Kidney (tissue), 14 donors: ENCODE results near the gene TMCO4. TPM values are rescaled to one million over a fixed set of nuclear protein-coding genes. Genes with fewer than 3 reads are reported as not detected.

ENCODE experiments used
- DNase-seq, 5 donors: peaks; one replicate each; pipeline ENCODE4 v3.0.0-alpha.2; 2013 to 2020
- FAIRE-seq: peaks from 2 replicates; lab custom pipeline; 2012; peaks lifted over from hg19 to GRCh38; lab: Jason Lieb, UNC
- H3K27ac ChIP-seq, 2 donors: one replicate each; pipeline ENCODE4 v1.7.0; 2013; ENCODE audit warnings: low read depth in 2 of 2, low read length in 2 of 2, inconsistent platforms in 1 of 2
- H3K27me3 ChIP-seq: one replicate; pipeline ENCODE4 v1.7.1; 2013; ENCODE audit warnings: low read length, inconsistent platforms; ENCODE audit not compliant: control insufficient read depth, insufficient read depth
- H3K36me3 ChIP-seq, 3 donors: one replicate each; pipeline versions ENCODE4 v1.7.0 to v1.7.1; 2013; ENCODE audit warnings: low read length in 3 of 3, control low read depth in 1 of 3, inconsistent platforms in 1 of 3; ENCODE audit not compliant: insufficient read depth in 3 of 3, control insufficient read depth in 2 of 3
- H3K4me1 ChIP-seq, 3 donors: one replicate each; pipeline versions ENCODE4 v1.7.0 to v1.7.1; 2013; ENCODE audit warnings: low read length in 3 of 3, inconsistent platforms in 1 of 3, low read depth in 1 of 3; ENCODE audit not compliant: control insufficient read depth in 2 of 3, insufficient read depth in 2 of 3
- H3K4me3 ChIP-seq, 3 donors: one replicate each; pipeline versions ENCODE4 v1.7.0 to v1.8.1; 2013; ENCODE audit warnings: low read length in 3 of 3, control low read depth in 1 of 3, inconsistent platforms in 1 of 3
- H3K9ac ChIP-seq, 3 donors: one replicate each; pipeline versions ENCODE4 v1.7.0 to v1.7.1; 2013; ENCODE audit warnings: low read length in 3 of 3, control low read depth in 1 of 3, inconsistent platforms in 1 of 3
- H3K9me3 ChIP-seq, 3 donors: one replicate each; pipeline versions ENCODE4 v1.7.0 to v1.7.1; 2013; ENCODE audit warnings: low read length in 3 of 3, control low read depth in 1 of 3, inconsistent platforms in 1 of 3; ENCODE audit not compliant: control insufficient read depth in 2 of 3, insufficient read depth in 1 of 3
- CTCF ChIP-seq: IDR thresholded peaks from 3 replicates; pipeline ENCODE4 v1.5.1; 2012; ENCODE audit warnings: mild to moderate bottlenecking, moderate library complexity, borderline replicate concordance; ENCODE audit not compliant: insufficient read depth; ENCODE audit errors: extremely low read depth
- intact Hi-C: fragments of 100-400 bp; cut with DNase I; formaldehyde crosslinking; loops from one replicate; pipeline ENCODE4 v1.11.1; 2022
- polyA plus RNA-seq: library from polyadenylated mRNA; stranded (reverse); fragments of 350-450 nt; fragmentation: Illumina TruSeq; extraction: RNeasy Lipid Tissue Mini Kit (QIAGEN cat#74804); gene quantifications from one replicate; pipeline ENCODE4 v1.2.3, GENCODE V29; 2014; ENCODE audit warnings: low read depth, low replicate concordance; ENCODE audit not compliant: insufficient read depth
- total RNA-seq: library from RNA; stranded (reverse); fragmentation: NEBNext Ultra II Directional; extraction: Animal tissue kit (Norgen Biotek cat#: 25700); gene quantifications from one replicate; pipeline ENCODE4 v1.2.1, GENCODE V29; 2021
- donor health status: control.
- donor health status: control.
- donor health status: control.
- donor health status: control.
- donor health status: control.
- donor health status: DM: yes; HTN: yes; CAD: no.
- donor health status: Normal renal cell carcinoma (clear cell type).

The TMCO4 gene
- total and polyA plus RNA-seq, 2 donors from 2014 or later = 35.0 to 36.5 TPM

GRCh38 chr1:19808351-19808750 is 8.6 kb upstream of the TMCO4 start:
- DNase-seq = no peak
- H3K4me1 ChIP-seq = peaks cover 0 to 3% (median 2%) of the 10 kb centered on the region in 3 donors
- no peak for TF ChIP-seq CTCF
- peaks cover 0 to 5% (median 0%) of the 10 kb centered on the region in 3 donors for H3K36me3 ChIP-seq
- H3K9me3 ChIP-seq = no peaks in the 10 kb centered on the region
- intact Hi-C loops = no loop called here
- no peak overlapping the region for H3K9ac ChIP-seq
- no peaks in the 10 kb centered on the region for H3K27me3 ChIP-seq
- H3K4me3 ChIP-seq = no peak overlapping the region
- no peak overlapping the region for H3K27ac ChIP-seq
- FAIRE-seq = no peak

GRCh38 chr1:19804831-19805251 is 5.1 kb upstream of the TMCO4 start:
- no peak overlapping the region for H3K9ac ChIP-seq
- H3K4me3 ChIP-seq = no peak overlapping the region
- H3K9me3 ChIP-seq = no peaks in the 10 kb centered on the region
- intact Hi-C loops = no loop called here
- H3K4me1 ChIP-seq = peaks cover 0 to 3% (median 2%) of the 10 kb centered on the region in 3 donors
- no peak for TF ChIP-seq CTCF
- no peak for FAIRE-seq
- no peaks in the 10 kb centered on the region for H3K36me3 ChIP-seq
- H3K27ac ChIP-seq = no peak overlapping the region
- DNase-seq = peak in 2 of 5 donors; percentile 21 to 34
- H3K27me3 ChIP-seq = no peaks in the 10 kb centered on the region

GRCh38 chr1:19802269-19802668 is 2.6 kb upstream of the TMCO4 start:
- DNase-seq (peak in 3 of 5 donors; percentile 32 to 55 (median 45)), FAIRE-seq (no peak)
- no peaks in the 10 kb centered on the region for H3K27me3 ChIP-seq
- H3K27ac ChIP-seq = no peak overlapping the region
- intact Hi-C loops = no loop called here
- no peak for TF ChIP-seq CTCF
- peaks cover 0 to 8% (median 3%) of the 10 kb centered on the region in 3 donors for H3K4me1 ChIP-seq
- H3K9ac ChIP-seq = no peak overlapping the region
- H3K4me3 ChIP-seq = no peak overlapping the region
- H3K36me3 ChIP-seq = no peaks in the 10 kb centered on the region
- H3K9me3 ChIP-seq = no peaks in the 10 kb centered on the region
